DOHH2 (cell line): Measurements from ENCODE around the gene B3GNT3.

Experiments used
- EZH2phosphoT487 ChIP-seq: fragments of 200-600 bp; sonication (generic); IDR thresholded peaks from 2 replicates; pipeline ENCODE4 v1.6.1; 2017; ENCODE audit warnings: borderline replicate concordance, mild to moderate bottlenecking, antibody characterized with exemption, low read length, moderate library complexity, mixed read lengths
- TF ChIP-seq, protein P1 (sequence below): fragments of 200-600 bp; sonication (generic); IDR thresholded peaks from one replicate; pipeline ENCODE4 v1.5.1; 2014; ENCODE audit warnings: antibody characterized with exemption, mild to moderate bottlenecking, low read depth, low read length; ENCODE audit not compliant: poor library complexity, severe bottlenecking

DNA sequence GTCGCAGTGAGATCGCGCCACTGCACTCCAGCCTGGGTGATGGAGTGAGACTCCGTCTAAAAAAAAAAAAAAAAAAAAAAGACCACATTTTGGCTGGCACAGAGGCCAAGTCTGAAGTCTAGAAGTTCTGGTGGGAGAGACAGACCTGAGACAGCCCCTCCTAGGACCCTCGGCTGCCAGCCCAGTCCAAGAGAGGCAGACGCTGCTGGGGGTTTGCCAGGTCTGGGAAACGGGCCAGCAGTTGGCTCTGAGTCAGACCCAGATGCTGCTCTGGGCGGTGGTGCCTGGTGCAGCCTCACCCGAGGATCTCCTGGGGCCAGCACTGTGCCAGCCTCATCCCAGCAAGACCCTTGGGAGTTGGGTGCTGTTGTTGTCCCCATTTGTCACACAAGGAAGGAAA is 37.8 kb upstream of the B3GNT3 start:
- TF ChIP-seq, protein P1, sequence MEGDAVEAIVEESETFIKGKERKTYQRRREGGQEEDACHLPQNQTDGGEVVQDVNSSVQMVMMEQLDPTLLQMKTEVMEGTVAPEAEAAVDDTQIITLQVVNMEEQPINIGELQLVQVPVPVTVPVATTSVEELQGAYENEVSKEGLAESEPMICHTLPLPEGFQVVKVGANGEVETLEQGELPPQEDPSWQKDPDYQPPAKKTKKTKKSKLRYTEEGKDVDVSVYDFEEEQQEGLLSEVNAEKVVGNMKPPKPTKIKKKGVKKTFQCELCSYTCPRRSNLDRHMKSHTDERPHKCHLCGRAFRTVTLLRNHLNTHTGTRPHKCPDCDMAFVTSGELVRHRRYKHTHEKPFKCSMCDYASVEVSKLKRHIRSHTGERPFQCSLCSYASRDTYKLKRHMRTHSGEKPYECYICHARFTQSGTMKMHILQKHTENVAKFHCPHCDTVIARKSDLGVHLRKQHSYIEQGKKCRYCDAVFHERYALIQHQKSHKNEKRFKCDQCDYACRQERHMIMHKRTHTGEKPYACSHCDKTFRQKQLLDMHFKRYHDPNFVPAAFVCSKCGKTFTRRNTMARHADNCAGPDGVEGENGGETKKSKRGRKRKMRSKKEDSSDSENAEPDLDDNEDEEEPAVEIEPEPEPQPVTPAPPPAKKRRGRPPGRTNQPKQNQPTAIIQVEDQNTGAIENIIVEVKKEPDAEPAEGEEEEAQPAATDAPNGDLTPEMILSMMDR: no peak
- no peak for TF ChIP-seq EZH2phosphoT487
